ENCODE results near the gene FAM53B. TPM values are rescaled to one million over a fixed set of nuclear protein-coding genes. Genes with fewer than 3 reads are reported as not detected.

Gene FAM53B
- total RNA-seq, 4 donors from 2014 or later = 41.0 to 110 (median 50.0) TPM

DNA sequence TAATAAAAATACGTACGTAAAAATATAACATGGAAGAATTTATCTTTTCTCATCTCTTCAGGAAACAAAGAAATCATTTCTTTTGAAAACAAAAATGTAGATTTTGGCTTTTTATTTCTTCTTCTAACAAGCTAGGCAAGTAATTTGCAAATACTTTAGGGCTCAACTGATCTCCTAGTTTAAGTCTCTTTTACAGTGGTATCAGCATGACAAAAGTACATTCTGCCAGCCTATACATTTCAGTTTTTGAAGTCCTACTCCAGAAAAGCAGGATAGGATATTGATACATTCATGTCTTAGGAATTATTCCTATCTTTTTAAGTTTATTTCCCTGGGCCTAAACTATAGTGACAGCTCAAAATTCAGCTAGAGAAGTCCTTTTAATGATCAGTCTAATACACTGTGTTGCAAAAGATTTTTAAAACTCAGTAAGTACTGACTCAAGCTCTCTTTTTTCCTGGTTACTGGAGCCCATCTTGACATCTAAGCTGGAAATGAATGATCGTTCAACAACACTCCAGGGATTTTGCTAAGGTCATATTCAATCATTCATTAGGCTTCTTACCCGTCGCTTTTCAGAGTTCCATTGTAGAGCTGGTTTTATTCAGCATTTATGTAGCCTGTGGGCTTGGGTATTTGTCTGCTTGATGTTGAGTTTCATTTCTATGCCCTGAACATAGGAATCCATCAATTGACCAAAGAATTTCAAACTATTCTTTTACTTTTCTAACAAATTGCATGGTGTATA, 12.2 kb upstream of the FAM53B start:
- Histone ChIP-seq H3K36me3 (peaks cover 0 to 17% (median 0%) of the 10 kb centered on the region in 4 donors), H3K9me3 (no peaks in the 10 kb centered on the region), H3K4me1 (no peaks in the 10 kb centered on the region), H3K4me3 (no peak overlapping the region), H3K27ac (no peak overlapping the region), H3K27me3 (no peaks in the 10 kb centered on the region)
- DNase-seq = no peak
- TF ChIP-seq POLR2AphosphoS5 (IDR thresholded peaks at IDR 0.05) (no peak), POLR2A (IDR thresholded peaks at IDR 0.05) (no peak), EP300 (IDR thresholded peaks at IDR 0.05; ENCODE audit: low read depth) (no peak)
- TF ChIP-seq, protein P1, sequence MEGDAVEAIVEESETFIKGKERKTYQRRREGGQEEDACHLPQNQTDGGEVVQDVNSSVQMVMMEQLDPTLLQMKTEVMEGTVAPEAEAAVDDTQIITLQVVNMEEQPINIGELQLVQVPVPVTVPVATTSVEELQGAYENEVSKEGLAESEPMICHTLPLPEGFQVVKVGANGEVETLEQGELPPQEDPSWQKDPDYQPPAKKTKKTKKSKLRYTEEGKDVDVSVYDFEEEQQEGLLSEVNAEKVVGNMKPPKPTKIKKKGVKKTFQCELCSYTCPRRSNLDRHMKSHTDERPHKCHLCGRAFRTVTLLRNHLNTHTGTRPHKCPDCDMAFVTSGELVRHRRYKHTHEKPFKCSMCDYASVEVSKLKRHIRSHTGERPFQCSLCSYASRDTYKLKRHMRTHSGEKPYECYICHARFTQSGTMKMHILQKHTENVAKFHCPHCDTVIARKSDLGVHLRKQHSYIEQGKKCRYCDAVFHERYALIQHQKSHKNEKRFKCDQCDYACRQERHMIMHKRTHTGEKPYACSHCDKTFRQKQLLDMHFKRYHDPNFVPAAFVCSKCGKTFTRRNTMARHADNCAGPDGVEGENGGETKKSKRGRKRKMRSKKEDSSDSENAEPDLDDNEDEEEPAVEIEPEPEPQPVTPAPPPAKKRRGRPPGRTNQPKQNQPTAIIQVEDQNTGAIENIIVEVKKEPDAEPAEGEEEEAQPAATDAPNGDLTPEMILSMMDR (IDR thresholded peaks at IDR 0.05) = no peak
- in situ Hi-C loops (cut with MboI; ENCODE audit: low pct_ligation_motif_present in 1 of 4, low pct_unique_long_range_greater_than_20kb in 1 of 4, low sequenced_read_pairs in 3 of 4) (no loop called here), intact Hi-C loops (cut with DNase I; ENCODE audit: low total_unique reads) (no loop called here)
- 81 to 92% methylated on average over 5 of the region's 5 CpGs for WGBS, 2 donors (ENCODE audit: low coverage in 1 of 2)

DNA sequence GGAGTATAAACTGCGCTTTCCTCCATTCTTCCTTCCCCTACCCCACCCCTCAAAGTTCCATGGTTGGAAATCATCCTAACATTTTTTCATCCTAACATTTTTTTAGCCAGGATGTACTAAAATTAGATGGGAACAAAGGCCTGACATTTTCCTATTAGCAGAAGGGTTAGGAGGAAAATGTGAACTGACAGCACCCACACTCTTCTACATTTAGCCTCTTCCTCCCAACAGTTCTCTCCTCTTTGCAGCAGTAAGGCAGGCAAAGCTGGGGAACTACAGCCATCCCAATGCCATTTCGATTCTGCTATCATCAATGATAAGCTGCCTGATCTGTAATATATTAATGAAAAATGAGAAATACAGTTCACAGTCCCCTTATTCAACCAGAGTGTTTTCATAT, 11.4 kb upstream of the FAM53B start:
- Histone ChIP-seq H3K36me3 (peaks cover 0 to 17% (median 0%) of the 10 kb centered on the region in 4 donors), H3K4me1 (no peaks in the 10 kb centered on the region), H3K4me3 (no peak overlapping the region), H3K27ac (no peak overlapping the region), H3K9me3 (no peaks in the 10 kb centered on the region), H3K27me3 (no peaks in the 10 kb centered on the region)
- in situ Hi-C loops (cut with MboI; ENCODE audit: low pct_ligation_motif_present in 1 of 4, low pct_unique_long_range_greater_than_20kb in 1 of 4, low sequenced_read_pairs in 3 of 4) (no loop called here), intact Hi-C loops (cut with DNase I; ENCODE audit: low total_unique reads) (no loop called here)
- no peak for TF ChIP-seq EP300 (IDR thresholded peaks at IDR 0.05; ENCODE audit: low read depth)
- TF ChIP-seq POLR2AphosphoS5 (IDR thresholded peaks at IDR 0.05) = no peak
- TF ChIP-seq POLR2A (IDR thresholded peaks at IDR 0.05) = no peak
- TF ChIP-seq, protein P1 (IDR thresholded peaks at IDR 0.05) = no peak
- 85 to 88% methylated on average over 2 of the region's 2 CpGs for WGBS, 2 donors (ENCODE audit: low coverage in 1 of 2)
- DNase-seq = no peak

DNA sequence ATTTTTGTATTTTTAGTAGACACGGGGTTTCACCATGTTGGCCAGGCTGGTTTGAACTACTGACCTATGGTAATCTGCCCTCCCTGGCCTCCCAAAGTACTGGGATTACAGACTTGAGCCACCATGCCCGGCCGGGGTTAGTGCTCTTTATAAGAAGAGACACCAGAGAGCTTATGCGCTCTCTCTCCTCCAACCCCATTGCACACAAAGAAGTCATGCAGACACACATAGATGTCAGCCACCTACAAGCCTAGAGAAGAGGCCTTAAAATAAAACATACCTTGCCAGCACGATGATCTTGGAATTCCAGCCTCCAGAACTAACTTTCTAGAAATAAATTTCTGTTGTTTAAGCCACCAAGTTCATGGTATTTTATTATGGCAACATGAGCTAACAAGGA, 10.0 kb upstream of the FAM53B start:
- DNase-seq = no peak
- Histone ChIP-seq H3K27me3 (no peaks in the 10 kb centered on the region), H3K9me3 (no peaks in the 10 kb centered on the region), H3K36me3 (peaks cover 0 to 5% (median 0%) of the 10 kb centered on the region in 4 donors), H3K4me1 (peaks cover 0 to 2% (median 0%) of the 10 kb centered on the region in 4 donors), H3K4me3 (no peak overlapping the region), H3K27ac (no peak overlapping the region)
- 90 to 100% methylated on average over 1 to 5 of the region's 5 CpGs for WGBS, 2 donors (ENCODE audit: low coverage in 1 of 2)
- TF ChIP-seq EP300 (IDR thresholded peaks at IDR 0.05; ENCODE audit: low read depth) (no peak), POLR2AphosphoS5 (IDR thresholded peaks at IDR 0.05) (no peak), POLR2A (IDR thresholded peaks at IDR 0.05) (no peak)
- TF ChIP-seq, protein P1 (IDR thresholded peaks at IDR 0.05) = no peak
- in situ Hi-C loops (cut with MboI; ENCODE audit: low pct_ligation_motif_present in 1 of 4, low pct_unique_long_range_greater_than_20kb in 1 of 4, low sequenced_read_pairs in 3 of 4) (no loop called here), intact Hi-C loops (cut with DNase I; ENCODE audit: low total_unique reads) (no loop called here)

DNA sequence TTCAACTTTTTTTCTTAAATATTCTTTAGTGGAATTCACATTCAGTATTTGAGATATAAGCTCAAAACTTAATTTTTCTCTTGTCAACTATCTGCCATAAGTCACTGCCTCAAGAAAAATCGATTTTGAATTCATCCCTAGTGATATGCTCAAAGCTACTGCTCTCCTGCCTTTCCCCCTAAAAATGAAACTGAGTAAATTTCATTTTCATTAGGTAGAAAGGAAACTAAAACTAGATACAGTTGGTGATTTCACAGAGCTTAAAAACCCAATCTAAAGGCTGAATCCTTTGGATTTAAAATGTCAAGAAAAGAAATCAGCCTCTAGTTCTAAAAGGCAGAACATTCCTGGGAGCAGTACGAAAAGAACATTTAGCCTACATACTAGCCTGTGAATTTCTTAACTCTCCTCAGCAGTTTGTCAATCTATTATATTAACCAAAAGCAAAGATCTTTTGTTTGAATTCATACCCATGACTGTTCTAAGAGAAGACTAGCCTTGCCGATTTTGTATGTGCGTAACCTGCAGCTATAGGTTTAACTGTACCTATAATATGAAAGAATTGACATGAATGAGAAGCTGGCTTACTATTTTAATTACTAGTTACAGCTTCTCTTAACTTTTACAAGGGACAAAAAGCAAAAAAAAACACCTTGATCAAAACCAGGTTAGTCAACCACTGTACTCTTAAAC, 4.9 kb upstream of the FAM53B start:
- Histone ChIP-seq H3K27ac (peak overlapping the region in 2 of 4 donors; percentile 6 to 89), H3K36me3 (no peaks in the 10 kb centered on the region), H3K4me1 (peaks cover 11 to 44% (median 28%) of the 10 kb centered on the region in 4 donors), H3K27me3 (no peaks in the 10 kb centered on the region), H3K4me3 (no peak overlapping the region), H3K9me3 (no peaks in the 10 kb centered on the region)
- TF ChIP-seq POLR2A (IDR thresholded peaks at IDR 0.05) (no peak), EP300 (IDR thresholded peaks at IDR 0.05; ENCODE audit: low read depth) (no peak), POLR2AphosphoS5 (IDR thresholded peaks at IDR 0.05) (no peak)
- TF ChIP-seq, protein P1 (IDR thresholded peaks at IDR 0.05) = no peak
- intact Hi-C loops (cut with DNase I; ENCODE audit: low total_unique reads) = no loop called here
- DNase-seq = no peak
- in situ Hi-C loops (cut with MboI; ENCODE audit: low pct_ligation_motif_present in 1 of 4, low pct_unique_long_range_greater_than_20kb in 1 of 4, low sequenced_read_pairs in 3 of 4) = loop anchor here (5.0 to 25.0 kb wide), 3 partner anchors 112 to 214 kb away; no protein-coding TSS in a partner anchor
- 75 to 80% methylated on average over 4 of the region's 4 CpGs for WGBS, 2 donors (ENCODE audit: low coverage in 1 of 2)
